Pulmonary artery endothelial cell (primary cell): ENCODE measurements around the gene RNF43. TPM values are rescaled to one million over a fixed set of nuclear protein-coding genes. Genes with fewer than 3 reads are reported as not detected.
"Not testable (repeated sequence)": the region's sequence is repeated elsewhere in the genome, so short reads cannot be mapped to it uniquely, and the experiment has no call there.

Source experiments
- DNase-seq: peaks from one replicate; pipeline ENCODE4 v3.0.0-alpha.2; 2011; ENCODE audit warnings: low read depth, low spot score
- total RNA-seq: library from RNA; depleted of rRNA; stranded (reverse); fragments of >200 nt; gene quantifications from 2 replicates; pipeline ENCODE4 v1.2.3, GENCODE V29; 2014

RNF43 gene
- total RNA-seq, 1 donor from 2014 or later = 0.13 TPM

DNA sequence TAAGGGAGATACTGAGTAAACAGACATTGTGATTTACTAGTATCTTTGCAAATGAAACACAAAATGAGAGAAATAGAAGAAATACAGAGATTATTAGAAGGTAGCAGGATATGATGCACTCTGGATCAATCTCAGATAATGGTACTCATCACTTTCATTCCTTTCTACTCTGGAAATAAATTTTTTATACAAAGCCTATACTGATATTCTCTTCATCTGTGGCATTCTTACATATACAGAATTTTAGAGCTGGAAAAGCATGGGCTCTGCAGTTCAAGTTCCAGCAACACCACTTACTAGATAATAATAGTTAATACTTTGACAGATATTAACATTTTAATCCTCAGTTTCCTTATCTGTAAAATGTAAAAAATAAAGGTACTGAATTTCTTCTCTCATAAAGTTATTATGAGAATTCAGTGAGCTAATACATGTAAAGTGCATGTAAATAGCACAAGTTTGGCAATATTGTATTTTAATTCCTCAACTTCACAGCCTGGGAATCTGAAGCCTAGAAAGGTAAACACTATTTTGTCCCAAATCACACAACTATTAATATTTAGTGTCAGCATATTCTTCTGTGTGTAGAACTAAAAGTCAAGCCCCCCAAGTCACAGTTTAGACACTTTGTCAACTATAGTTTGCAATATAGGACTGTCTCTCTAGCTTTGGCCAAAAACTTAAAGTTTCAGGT is 6.5 kb downstream of the RNF43 start:
- no peak for DNase-seq

DNA sequence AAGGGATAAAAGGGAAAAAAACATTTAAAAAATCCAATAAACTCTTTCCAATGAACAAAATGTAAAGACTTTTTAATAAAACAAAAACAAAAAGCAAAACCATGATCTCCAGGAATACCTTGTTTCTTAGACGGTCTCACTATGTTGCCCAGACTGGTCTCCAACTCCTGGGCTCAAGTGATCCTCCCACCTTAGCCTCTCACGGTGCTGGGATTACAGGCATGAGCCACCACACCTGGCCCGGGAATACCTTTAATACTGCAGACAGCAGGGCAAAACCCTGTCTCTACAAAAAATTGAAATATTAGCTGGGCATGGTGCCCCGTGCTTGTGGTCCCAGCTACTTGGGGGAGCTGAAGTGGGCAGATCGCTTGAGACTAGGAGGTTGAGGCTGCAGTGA is 7.9 kb downstream of the RNF43 start:
- no peak for DNase-seq

DNA sequence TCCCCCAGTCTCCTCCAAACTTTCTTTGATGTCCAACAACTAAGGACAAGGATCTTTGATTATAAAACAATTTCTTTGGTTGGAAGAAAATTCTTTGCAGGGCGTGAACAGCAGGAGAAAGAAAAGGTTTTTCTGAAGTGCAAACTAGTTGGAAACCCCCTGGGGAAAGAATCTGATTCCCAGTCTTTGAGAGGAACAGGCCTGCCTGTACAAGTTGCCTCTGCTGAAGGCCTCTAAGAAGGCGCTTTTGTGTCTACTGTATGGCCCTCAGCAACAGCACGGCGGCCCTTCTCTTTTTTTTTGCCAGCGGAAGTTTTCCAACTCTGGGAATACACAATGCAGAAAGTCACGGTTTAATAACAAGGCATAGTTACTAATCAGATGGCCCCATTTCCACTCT is 14.0 kb downstream of the RNF43 start:
- no peak for DNase-seq

DNA sequence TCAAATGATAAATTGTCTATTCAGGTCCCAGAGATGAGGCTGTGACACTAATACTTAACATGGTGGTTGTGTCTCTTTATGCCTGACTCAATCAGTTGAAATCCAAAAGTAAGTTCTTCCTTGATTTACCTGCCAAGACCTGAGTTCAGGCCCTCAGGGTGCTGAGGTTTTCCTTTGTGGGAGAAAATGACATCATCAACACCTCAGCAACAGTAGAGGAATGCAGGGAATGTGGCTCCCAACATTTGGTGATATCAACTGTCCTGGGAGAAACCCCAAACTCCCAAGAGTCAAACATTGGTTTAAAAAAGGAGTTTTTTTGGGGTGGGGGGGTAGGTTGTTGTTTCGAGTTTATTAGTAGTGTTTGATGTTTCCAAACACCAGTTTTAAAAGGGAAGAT is 14.7 kb downstream of the RNF43 start:
- no peak for DNase-seq

DNA sequence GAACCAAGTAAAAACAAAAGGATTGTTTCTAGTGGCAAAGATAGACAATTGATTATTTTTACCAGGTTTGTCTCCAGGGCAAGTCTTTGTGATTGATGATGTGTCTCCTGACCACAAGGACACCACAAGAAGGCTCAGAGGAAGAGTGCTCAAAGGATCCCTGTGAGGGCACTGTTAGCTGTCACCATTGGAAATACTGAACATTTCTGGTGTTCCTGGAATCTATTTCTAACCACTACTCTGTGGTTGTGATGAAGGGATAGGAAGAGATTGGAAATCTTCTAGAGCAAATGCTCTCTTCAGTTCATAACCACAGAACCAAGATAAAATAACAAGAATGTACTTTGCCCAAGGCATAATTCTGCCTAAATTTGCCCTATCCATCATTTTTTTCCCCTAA is 15.3 kb downstream of the RNF43 start:
- no peak for DNase-seq

DNA sequence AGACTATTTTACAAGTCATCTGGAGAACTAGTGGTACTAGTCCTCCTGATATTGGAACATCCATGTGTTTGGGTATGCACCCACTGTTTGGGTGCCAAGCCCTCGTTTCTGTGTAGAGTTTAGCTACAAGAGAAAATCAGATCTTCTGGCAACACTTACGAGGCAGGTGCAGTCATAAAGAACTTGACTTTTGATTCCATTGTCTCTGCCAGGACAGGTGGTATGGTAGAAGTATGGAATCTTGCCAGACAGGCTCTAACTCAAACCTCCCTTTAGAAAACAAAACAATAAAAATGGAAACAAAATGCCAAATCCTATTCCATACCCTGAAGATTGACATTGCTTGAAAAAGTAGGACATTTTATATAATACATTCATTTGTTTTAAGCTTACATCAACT is 16.0 kb downstream of the RNF43 start:
- no peak for DNase-seq

DNA sequence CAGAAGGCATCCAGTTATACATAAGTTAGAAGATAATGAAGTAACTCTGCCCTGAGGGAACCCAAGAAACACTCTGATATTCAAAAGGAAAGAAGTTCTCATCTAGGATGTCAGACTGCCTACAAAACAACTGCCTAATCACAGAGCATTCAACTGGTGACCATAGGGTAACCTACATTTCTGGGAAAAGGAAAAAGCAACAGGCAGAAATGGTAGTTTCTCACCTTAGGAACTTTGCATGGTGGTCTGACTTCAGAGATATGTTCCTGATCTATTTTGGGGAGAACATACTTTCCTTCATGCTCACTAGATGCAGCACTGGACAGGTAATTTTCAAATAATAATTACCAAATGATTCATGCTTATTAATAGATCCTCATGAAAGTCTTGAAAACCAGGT is 16.5 kb downstream of the RNF43 start:
- no peak for DNase-seq

DNA sequence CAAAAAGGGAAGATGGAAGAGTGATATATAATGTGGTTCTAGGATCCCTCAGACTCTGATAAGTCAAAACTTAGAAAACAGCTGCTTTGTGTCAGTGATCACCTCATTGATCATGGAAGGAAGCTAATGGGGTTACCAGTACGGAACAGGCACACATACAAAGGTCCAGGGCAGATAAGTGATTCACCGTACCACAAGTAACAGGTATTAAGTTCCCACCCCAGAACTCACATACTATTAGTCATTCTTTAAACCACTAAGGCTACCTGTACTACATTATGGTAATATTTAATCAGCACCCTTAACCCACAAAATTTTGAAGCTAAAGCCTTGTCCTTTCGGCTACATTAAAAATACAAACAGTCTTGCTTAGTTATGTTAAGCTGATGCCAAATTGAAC is 17.4 kb downstream of the RNF43 start:
- DNase-seq = no peak

DNA sequence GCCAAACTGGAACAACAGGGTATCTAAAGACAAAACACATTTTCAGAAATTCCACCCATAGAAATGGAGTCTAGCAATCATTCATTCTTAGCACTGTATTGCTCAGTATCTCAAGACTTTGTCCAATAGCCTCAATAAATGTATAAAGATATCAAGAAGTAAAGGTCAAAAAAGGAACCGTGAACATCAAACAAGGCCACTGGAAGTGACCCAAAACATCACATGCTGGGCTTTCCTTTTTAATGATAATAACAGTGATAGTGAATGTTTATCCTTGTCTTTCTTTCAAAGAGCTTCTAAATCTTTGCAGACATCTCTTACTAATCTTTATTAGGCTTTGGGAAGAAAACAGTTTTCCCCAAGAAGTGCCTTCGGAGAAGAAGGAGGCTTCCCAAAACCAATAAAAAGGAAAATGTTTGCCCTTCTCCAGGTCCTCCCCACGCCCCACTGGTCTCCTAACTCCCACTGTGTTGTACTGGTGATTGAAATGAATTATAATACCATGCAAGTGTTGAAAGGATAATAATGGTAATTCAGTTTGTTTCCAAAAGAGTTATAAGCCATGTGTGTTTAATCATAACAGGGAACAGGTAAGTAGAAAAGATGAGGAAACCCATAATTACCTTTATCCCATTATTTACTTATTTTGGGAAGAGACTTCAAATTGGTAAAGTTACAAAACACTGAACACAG is 18.6 kb downstream of the RNF43 start:
- no peak for DNase-seq

DNA sequence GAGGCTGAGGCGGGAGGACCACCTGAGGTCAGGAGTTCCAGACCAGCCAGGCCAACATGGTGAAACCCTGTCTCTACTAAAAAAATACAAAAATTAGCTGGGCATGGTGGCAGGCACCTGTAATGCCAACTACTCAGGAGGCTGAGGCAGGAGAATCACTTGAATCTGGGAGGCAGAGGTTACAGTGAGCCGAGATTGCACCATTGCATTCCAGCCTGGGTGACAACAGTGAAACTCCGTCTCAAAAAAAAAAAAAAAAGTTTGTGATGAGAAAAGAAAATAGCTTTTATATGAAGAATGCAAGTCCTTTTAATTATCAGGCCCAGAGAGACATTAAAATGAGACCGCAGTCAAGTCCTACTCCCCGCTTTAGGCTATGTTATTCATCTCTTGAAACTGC is 19.9 kb downstream of the RNF43 start:
- not testable (repeated sequence) for DNase-seq

DNA sequence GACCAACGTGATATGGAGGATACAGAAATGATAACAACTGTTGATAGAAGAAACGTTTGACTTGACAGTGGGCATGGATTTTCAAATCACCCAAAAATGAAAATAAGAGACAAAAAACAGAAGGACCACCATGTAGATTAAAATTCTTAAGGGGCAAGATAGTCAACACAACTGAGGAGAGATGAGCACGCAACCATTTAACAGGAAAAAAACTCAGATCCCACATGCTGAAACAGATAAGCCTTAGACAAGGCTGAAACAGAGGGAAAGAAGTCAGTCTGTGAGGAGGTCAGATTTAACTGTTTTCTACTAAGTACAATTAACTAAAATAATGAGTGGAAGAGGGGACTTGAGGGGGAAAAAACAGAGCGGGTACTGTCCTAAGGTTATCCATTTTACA is 21.2 kb downstream of the RNF43 start:
- DNase-seq = no peak

DNA sequence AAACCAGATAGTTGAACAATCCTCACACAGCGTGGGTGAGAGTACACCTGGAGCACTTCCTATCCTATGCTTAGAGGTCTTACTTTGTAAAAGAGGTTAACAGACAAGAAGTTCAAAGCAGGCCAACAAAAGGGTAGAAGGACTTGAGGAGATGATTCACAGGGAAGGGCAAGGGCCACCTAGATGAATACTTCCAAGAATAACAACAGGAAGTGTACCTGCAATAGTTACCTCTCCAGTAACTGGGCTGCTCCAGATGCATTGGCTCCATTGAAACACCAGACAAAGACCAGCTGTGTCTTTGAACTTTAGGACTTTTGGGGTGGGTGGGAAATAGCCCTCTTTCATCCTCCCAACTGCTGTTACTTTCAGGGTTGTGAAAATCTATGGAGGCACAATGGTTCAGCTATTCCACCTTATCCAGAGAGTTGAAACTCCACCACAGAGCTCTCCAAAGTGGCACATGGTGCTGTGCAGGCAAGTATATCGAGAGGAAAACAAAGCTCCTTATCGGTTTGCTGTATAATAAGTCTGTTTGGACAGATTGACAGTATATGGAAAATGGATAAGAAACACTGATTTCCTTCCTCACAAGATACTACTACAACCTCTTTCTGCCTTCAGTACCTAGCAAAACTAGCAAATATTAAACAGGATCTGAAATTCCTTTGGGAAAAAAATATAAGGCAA is 22.7 kb downstream of the RNF43 start:
- no peak for DNase-seq

DNA sequence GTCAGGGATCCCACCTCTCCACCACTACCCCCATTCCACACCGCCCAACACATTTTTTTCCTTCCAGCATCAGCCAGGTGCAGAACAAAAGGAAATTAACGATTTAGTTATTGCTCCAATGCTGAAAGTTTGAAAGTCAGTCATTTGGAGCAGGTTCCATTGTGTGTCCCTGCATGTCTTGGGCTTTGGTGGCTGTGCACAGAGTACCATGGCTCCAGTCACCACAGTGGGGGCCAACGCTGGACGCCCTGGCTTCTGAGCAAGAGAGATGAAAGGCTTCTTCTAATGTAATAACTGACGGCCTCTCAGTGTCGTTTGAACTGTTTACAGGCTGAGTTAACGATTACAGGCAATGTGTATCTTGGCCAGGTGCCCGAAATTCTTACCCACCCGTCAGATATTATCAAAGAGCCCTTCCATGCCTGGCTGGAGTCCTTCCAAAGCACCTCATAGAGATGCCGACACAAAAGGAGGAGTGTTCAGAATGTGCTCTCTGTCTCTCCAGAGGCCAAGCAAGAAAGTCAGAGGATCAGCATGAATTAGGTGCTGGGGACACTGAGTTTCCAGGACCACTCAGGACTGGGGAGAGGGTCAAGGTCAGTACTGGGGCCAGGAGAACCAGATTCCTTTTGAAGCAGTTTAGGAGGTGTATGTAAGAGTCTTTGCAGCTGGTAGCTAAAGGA is 25.9 kb downstream of the RNF43 start:
- peak; percentile 80 for DNase-seq

DNA sequence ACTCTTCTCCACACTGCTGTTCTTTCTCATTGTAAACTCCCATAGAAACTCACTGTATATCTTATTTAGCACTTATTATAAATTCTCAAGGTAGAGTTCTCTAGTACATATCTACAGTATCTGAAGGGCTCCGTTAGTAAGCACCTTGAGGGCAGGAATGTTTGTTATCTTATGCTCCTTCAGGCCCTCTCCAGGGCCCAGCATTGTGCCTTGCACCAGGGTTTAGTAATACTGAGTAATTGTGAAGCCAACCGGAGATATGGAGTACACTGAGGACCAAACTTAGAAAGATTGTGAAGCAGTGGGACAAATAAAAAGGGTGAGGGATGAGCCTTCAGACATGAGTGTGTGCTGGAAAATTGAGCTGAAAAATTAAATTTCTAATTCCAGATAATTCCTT is 26.4 kb downstream of the RNF43 start:
- DNase-seq = no peak

DNA sequence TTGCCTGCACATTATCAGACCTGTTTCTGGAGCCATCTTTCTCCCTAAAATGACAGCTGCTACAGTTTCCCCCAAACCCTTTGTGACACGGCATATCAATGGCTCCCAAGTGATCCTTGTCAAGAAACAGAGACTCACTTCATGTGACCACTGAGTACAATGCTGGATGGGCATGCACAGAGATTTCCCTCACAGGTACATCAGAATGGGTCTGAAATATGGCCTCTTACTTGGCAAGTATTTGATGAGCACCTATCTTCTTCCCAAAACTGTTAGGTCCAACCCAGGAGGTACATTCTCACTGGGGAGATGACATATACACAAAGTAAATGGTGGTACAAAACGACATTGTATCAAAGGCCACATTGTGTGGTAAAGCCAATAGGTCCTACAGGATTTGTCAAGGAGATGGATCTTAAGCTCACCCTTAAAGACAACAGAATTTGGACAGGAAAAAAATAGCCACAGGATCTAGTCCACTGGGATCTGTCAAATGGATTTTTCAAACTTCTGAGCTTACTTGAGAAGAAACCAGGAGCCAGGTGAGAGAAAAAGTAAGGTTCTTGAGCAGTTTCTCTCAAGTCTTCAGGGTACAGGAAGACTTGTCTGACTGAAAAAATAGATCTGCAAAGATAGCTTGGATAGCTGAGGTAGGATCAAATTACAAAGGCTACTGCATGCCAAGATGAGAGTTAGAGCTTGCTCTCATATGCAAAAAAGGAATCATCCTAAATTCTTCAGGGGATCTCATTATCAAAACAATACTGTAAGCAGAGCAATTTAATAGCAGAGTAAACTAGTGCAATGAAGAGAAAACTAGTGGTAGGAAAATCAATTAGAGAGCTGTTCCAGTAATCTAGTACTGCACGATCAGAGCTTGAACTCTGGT is 28.8 kb downstream of the RNF43 start:
- no peak for DNase-seq

DNA sequence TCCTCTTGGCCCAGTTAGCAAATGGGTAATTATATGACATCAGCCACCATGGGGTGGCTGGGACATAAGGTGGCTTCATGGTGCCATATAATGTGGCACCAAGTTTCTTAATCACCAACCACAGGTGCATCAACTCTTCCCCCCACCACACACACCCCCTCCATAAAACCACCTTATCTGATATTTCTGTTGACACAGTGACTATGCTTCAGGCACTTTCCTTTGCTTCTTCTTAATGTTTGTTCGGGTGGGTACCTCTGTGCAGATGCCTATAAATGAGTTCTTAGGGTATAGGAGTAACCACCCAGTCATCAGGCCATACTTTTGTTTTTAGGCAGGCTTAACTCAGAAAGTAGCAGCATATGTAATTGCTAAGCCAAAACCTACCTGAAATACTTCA is 29.5 kb downstream of the RNF43 start:
- DNase-seq = no peak

DNA sequence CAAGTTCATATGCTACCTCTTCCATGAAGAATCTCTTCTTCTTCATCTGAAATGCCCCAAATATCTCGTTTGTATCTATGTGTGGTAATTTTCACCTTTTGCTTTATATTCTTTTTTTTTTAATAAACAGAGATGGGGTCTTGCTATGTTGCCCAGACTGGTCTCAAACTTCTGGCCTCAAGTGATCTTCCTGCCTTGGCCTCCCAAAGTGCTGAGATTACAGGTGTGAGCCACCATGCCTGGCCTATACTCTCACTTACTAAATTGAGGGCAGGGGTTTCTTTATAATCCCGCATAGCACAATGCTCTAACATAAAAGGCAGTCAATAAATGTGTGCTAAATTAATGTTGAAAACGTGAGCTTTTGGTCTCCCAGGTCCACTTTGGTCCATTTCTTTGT is 30.6 kb downstream of the RNF43 start:
- DNase-seq = no peak

DNA sequence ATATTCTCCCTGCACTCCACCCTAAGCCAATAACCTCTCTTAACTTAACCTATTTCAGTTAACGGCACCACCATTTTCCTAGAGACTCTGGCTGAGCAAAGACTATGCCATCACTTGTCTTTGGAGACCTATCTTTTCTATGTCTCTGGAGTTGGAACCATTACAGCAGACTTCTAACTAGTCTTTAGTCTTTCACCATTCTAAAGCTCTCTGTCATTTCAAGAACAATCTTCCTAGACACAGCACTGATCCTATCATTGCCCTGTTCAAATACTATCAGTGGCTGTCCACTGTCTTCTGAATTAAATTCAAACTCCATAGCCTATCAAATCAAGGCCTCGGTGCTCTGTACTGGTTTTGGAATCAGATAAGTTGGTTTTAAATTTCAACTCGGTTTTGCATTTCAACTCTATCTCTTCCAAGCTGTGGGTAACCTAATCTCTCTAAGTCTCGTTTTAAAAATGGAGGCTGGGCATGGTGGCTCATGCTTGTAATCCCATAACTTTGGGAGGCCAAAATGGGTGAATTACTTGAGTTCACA is 31.9 kb downstream of the RNF43 start:
- no peak for DNase-seq

DNA sequence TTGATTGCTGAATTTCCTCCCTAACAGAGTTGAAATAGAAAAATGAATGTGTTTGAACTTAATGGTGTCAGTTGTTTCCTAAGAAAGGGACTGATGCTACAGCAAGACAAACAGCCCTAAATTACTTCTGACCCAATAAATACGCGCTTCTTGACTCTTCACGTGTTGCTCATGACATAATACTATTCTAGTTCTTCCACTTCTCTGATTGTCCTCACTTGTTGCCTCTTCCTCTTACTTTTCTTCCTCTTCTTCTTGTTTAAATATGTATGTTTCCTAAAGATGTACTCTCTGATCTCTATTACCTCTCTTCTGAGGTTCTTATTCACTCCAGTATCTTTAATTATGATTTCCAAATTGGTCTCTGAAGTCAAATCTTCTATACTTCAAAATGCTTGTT is 32.4 kb downstream of the RNF43 start:
- no peak for DNase-seq

DNA sequence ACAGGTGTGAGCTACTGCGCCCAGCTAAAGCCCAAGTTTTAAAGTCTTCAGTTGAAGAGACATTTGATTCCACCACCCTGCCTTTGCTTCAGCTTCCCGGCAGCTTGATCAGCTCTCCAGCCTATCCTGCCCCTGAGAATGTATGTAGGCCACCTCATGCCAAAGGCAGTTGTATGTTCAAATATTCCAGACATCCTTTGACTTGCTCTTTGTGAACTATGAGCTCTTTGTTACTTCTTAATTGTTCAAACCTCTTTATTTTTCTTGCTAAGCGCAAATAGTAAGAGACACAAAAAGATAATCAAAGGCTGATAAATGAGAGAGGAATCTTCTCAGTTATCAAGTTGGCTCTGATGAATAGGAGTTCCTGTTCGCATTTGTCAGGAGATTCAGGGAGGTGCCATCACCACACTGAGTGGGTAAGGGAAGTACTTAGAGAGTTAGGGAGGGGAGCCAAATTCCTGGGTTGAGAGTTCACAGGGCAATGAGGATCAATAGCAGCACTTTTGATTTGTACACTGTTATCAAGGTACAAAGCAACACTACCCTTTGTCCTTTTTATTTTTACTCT is 33.4 kb downstream of the RNF43 start:
- DNase-seq = no peak

DNA sequence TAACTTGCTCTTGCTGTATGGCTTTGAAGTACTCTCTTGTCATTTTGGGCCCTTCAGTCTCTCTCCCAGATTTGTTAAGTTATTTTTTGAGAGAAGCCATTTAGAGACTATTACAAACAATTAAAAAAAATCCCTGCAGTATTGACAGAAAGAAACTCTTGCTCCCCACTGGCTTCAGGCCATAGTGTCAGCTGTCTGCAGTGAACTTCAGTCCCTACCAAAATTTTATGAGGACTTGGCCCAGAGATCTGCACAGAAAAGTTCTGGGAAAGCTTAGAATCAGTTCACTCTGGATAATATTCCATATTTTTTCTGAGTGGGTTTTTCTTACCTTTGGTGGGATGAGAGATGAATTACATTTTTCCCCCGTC is 34.5 kb downstream of the RNF43 start:
- DNase-seq = no peak
